ENCODE results near the gene BAK1. TPM values are rescaled to one million over a fixed set of nuclear protein-coding genes. Genes with fewer than 3 reads are reported as not detected.
A peak's percentile ranks its signal among the peaks of the same experiment; 100 is the strongest.

The BAK1 gene
- total and polyA plus RNA-seq, 2 of the 13 experiments (the other 11 are each of a cell fraction or from before 2014, with no cell fraction given) = 15.0 to 23.8 TPM

- no peak overlapping the region for H3K27ac ChIP-seq (ENCODE audit: extremely low read length, insufficient read depth, low read length)
- no peak overlapping the region for H2AFZ ChIP-seq (ENCODE audit: low read length)
- peaks cover 62% of the 10 kb centered on the region for H3K4me1 ChIP-seq (ENCODE audit: insufficient read depth, low read length)
- 0 out of 5 replicates have a peak, but pooled peaks cover 0 to 3% of the 10 kb centered on the region in 2 experiments for H3K27me3 ChIP-seq (ENCODE audit: control insufficient read depth in 1 of 2, insufficient read depth in 2 of 2, low read length in 2 of 2)
- WGBS (ENCODE audit: low lambda C conversion rate) = 23% methylated on average over 8 of the region's 8 CpGs
- H3K36me3 ChIP-seq (replicated peaks in 1 of 2; ENCODE audit: control insufficient read depth in 1 of 2, insufficient read depth in 2 of 2, low read length in 2 of 2) = no peaks in the 10 kb centered on the region
- no peak for ATAC-seq
- no peak overlapping the region for H3K4me2 ChIP-seq (ENCODE audit: low read depth, low read length)
- POLR2A ChIA-PET = interaction anchor here (0.9 to 1.8 kb wide), 2 partner anchors 47 to 124 kb away, joined by 4 to 9 read pairs; partner anchors contain the start of gene UQCC2
- H4K20me1 ChIP-seq (ENCODE audit: insufficient read depth, low read length) = no peaks in the 10 kb centered on the region
- no peaks in the 10 kb centered on the region for H3K9me3 ChIP-seq (ENCODE audit: low read length)
- no peak overlapping the region for H3K4me3 ChIP-seq (replicated peaks in 1 of 3; ENCODE audit: insufficient read depth in 1 of 3, low read depth in 2 of 3, low read length in 3 of 3)
- TF ChIP-seq ZNF629 (CRISPR knock-in tag; conservative IDR thresholded peaks at IDR 0.05) = peak; percentile 45; the same call in 1 of the 2 replicates
- TF ChIP-seq GPBP1L1 (CRISPR knock-in tag; IDR thresholded peaks at IDR 0.05) = no peak
- no peak for TF ChIP-seq POLR2AphosphoS2 (IDR thresholded peaks at IDR 0.05; ENCODE audit: low read depth, low read length)
- no peak for TF ChIP-seq GZF1 (CRISPR knock-in tag; IDR thresholded peaks at IDR 0.05)
- TF ChIP-seq CCDC6 (CRISPR knock-in tag; IDR thresholded peaks at IDR 0.05) = no peak
- TF ChIP-seq ZNF564 (CRISPR knock-in tag; IDR thresholded peaks at IDR 0.05) = no peak
- TF ChIP-seq ZSCAN30 (CRISPR knock-in tag; IDR thresholded peaks at IDR 0.05) = no peak
- no peak overlapping the region for H3K9ac ChIP-seq (ENCODE audit: insufficient read depth, low read depth, low read length)
- FAIRE-seq = no peak
- DNase-seq (ENCODE audit: low spot score) = no peak
- intact Hi-C loops (cut with micrococcal nuclease; ENCODE audit: unreplicated experiment) (no loop called here), in situ Hi-C loops (cut with HindIII; ENCODE audit: extremely low pct_ligation_motif_present, low pct_unique_long_range_greater_than_20kb) (loop anchor here (5.0 kb wide), 3 partner anchors 35 to 115 kb away; partner anchors contain the start of gene ITPR3)
- H3K79me2 ChIP-seq (ENCODE audit: insufficient read depth, low read length) = no peaks in the 10 kb centered on the region
- CTCF ChIA-PET (ENCODE audit: low intra/inter-chr PET ratio, low total read pairs) = interaction anchor here (0.7 to 3.1 kb wide), 2 partner anchors 58 to 86 kb away, joined by 3 to 20 read pairs; no protein-coding TSS in a partner anchor
- no TSS peak for BruUV-seq (replicated peaks)
These were observed 7.5 kb upstream of the BAK1 start for GRCh38 chr6:33587529-33587928.

Data from HepG2 (cell line).